HG03520 (cell line): ENCODE measurements around the gene COL11A2.
"Not testable (repeated sequence)": the region's sequence is repeated elsewhere in the genome, so short reads cannot be mapped to it uniquely, and the experiment has no call there.

Source experiments
- ATAC-seq: cut with Tn5 transposase; IDR thresholded peaks from one replicate; pipeline ENCODE4 v1.9.1; 2021; ENCODE audit warnings: mild to moderate bottlenecking, moderate library complexity; ENCODE audit not compliant: unreplicated experiment

The COL11A2 gene

GRCh38 chr6:33160728-33161344 is 31.4 kb downstream of the COL11A2 start:
- ATAC-seq, result no peak

- ATAC-seq, result no peak
Observed at GRCh38 chr6:33160096-33160495, 32.2 kb downstream of the COL11A2 start.

GRCh38 chr6:33156964-33157363 is 35.3 kb downstream of the COL11A2 start:
- no peak for ATAC-seq

- no peak for ATAC-seq
Observed at GRCh38 chr6:33156561-33156960, 35.7 kb downstream of the COL11A2 start.

- no peak for ATAC-seq
Observed at GRCh38 chr6:33154349-33154748, 37.9 kb downstream of the COL11A2 start.

- no peak for ATAC-seq
Observed at GRCh38 chr6:33151050-33151449, 41.2 kb downstream of the COL11A2 start.

- ATAC-seq, result not testable (repeated sequence)
Observed at GRCh38 chr6:33150560-33150959, 41.7 kb downstream of the COL11A2 start.

- no peak for ATAC-seq
Observed at GRCh38 chr6:33147807-33148666, 44.2 kb downstream of the COL11A2 start.

- no peak for ATAC-seq
Observed at GRCh38 chr6:33144373-33144772, 47.9 kb downstream of the COL11A2 start.

GRCh38 chr6:33143113-33143770 is 49.0 kb downstream of the COL11A2 start:
- no peak for ATAC-seq

- no peak for ATAC-seq
Observed at GRCh38 chr6:33142501-33143070, 49.7 kb downstream of the COL11A2 start.

GRCh38 chr6:33140556-33140955 is 51.7 kb downstream of the COL11A2 start:
- no peak for ATAC-seq

GRCh38 chr6:33139596-33140206 is 52.6 kb downstream of the COL11A2 start:
- ATAC-seq, result no peak

- no peak for ATAC-seq
Observed at GRCh38 chr6:33136310-33136900, 55.9 kb downstream of the COL11A2 start.

GRCh38 chr6:33132081-33132524 is 60.2 kb downstream of the COL11A2 start:
- no peak for ATAC-seq

- ATAC-seq, result no peak
Observed at GRCh38 chr6:33128318-33128717, 63.9 kb downstream of the COL11A2 start.

GRCh38 chr6:33126101-33126714 is 66.1 kb downstream of the COL11A2 start:
- ATAC-seq, result no peak

GRCh38 chr6:33124947-33125346 is 67.3 kb downstream of the COL11A2 start:
- ATAC-seq, result no peak

- no peak for ATAC-seq
Observed at GRCh38 chr6:33124525-33124901, 67.8 kb downstream of the COL11A2 start.
